ENCODE measurements around the gene UBXN10.

DNA sequence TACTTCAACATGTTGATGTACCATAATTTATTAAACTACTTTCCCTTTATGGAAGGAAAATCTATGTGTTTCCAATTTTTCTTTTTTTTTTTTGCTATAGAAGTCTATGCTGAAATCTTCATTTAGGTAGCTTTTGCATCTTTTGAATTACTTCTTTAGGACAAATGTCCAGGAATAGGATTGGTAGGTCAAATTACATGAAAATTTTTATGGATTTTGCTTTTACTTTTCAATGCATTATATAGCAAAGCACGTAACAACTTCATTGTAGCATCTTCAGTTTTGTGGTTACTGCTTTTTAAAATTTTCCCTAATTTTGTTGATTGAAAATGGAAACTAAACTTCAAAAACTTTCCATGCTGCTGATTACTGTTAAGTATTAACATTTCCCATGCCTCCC lies 12.4 kb downstream of the UBXN10 start:
- TF ChIP-seq JUND (IDR thresholded peaks at IDR 0.05; ENCODE audit: low read length) (no peak), MAFK (IDR thresholded peaks at IDR 0.05; ENCODE audit: low read depth, low read length) (no peak), EP300 (IDR thresholded peaks at IDR 0.05; ENCODE audit: borderline replicate concordance in 1 of 2, low read depth in 2 of 2, low read length in 2 of 2) (no peak), POLR2AphosphoS5 (IDR thresholded peaks at IDR 0.05; ENCODE audit: low read depth, low read length) (no peak), EZH2 (IDR thresholded peaks at IDR 0.05; ENCODE audit: low read depth, low read length, severe bottlenecking) (no peak), RAD21 (IDR thresholded peaks at IDR 0.05 in 1 of 2, conservative IDR thresholded peaks at IDR 0.05 in 1 of 2; ENCODE audit: low read depth in 2 of 2, low read length in 2 of 2) (no peak), KDM1A (IDR thresholded peaks at IDR 0.05; ENCODE audit: borderline replicate concordance, low read length) (no peak), NRF1 (IDR thresholded peaks at IDR 0.05; ENCODE audit: low read depth, low read length) (no peak), TEAD4 (IDR thresholded peaks at IDR 0.05; ENCODE audit: low read depth, low read length) (no peak), TAF1 (IDR thresholded peaks at IDR 0.05; ENCODE audit: low read depth, low read length) (no peak), BCL11A (IDR thresholded peaks at IDR 0.05; ENCODE audit: low read depth in 2 of 2, low read length in 2 of 2) (no peak), CHD1 (IDR thresholded peaks at IDR 0.05; ENCODE audit: low read depth, low read length) (no peak)
- TF ChIP-seq, protein P1, sequence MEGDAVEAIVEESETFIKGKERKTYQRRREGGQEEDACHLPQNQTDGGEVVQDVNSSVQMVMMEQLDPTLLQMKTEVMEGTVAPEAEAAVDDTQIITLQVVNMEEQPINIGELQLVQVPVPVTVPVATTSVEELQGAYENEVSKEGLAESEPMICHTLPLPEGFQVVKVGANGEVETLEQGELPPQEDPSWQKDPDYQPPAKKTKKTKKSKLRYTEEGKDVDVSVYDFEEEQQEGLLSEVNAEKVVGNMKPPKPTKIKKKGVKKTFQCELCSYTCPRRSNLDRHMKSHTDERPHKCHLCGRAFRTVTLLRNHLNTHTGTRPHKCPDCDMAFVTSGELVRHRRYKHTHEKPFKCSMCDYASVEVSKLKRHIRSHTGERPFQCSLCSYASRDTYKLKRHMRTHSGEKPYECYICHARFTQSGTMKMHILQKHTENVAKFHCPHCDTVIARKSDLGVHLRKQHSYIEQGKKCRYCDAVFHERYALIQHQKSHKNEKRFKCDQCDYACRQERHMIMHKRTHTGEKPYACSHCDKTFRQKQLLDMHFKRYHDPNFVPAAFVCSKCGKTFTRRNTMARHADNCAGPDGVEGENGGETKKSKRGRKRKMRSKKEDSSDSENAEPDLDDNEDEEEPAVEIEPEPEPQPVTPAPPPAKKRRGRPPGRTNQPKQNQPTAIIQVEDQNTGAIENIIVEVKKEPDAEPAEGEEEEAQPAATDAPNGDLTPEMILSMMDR (IDR thresholded peaks at IDR 0.05; ENCODE audit: control extremely low read depth in 1 of 3, insufficient read depth in 1 of 3, low read depth in 1 of 3, low read length in 3 of 3) = no peak
